T-helper 2 cell treated with Interferon-gamma antibody and Interleukin-4, amounts not matched to agents 100 ng/mL and 5 ng/mL, for 36 hours (primary cell): ENCODE measurements around the gene UBTD1. TPM values are rescaled to one million over a fixed set of nuclear protein-coding genes. Genes with fewer than 3 reads are reported as not detected.
"Not testable (repeated sequence)": the region's sequence is repeated elsewhere in the genome, so short reads cannot be mapped to it uniquely, and the experiment has no call there.

ENCODE experiments used
- intact Hi-C: fragments of 100-400 bp; cut with micrococcal nuclease; formaldehyde crosslinking; loops from one replicate; pipeline ENCODE4 v1.15.1; 2023
- total RNA-seq: library from RNA; stranded (reverse); gene quantifications from 2 replicates; pipeline ENCODE4 v1.2.3, GENCODE V29; 2022

The UBTD1 gene
- total RNA-seq, 1 donor from 2014 or later: 0.77 TPM

DNA sequence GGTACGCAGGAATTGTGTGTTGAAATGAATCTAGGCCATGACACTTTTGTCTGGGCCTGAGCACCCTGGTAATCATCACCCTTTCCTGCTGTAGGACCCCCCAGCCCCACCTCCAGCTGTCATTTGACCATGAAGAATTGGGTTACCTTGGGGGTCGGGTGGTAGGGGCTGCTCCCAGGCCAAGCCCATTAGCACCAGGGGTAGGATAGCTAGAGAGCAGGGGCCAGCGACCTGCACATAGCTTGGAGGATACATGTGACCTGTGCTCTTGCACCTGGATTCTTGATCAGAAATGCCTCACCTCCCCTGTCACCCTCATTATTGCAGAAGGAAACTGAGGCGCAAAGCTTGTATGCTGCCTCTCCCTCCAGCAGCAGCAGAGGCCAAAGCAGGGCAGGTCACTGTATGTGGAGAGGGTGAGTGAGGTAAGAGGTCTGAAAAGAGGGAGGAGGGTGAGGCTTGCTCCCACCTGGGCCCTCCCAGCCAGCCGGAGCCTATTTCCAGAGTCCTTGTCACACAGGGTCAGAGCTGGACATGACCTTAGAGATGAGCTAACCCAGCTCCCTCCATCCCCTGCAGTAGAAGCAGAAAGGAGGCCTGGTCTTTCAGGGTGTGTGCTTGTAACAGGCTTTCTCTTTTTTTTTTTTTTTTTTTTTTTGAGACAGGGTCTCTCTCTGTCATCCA lies 38.6 kb downstream of the UBTD1 start:
- intact Hi-C loops: no loop called here

DNA sequence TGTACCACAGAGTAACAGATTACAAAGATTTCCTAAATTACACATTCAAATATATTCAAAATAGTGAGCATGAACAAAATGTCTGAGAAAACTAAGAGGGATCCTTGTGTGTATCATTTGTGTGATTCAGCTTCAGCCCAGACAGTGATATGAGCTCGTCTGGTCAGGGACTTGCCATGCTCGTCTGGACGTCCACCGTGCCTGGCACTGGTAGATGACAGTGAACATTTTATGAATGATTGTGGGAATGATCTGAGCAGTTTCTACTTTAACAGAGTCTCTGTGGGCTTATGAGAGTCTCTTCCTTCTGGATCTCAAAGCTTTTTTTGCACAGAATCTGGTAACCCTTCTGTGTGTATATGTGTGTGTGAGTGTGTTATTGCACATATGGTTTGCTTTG lies 39.7 kb downstream of the UBTD1 start:
- intact Hi-C loops: no loop called here

DNA sequence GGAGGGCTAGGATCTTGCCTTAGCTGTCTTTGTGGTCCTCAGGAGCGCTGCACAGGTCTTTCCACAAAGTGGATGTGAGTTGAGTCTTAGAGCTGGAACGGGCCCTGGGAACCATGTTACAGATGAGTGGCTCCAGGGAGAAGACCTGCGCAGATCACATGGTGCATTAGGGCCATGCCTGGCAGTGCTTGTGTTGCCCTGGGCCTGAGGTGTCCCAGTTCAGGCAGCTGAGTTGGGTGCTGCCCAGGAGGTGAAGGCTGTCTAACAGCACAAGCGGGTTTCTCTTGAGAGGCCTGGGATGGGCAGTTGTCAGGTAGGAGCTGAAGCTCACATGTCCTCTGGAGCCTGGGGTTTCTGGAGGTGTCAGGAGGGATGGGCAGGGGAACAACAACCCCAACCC lies 40.1 kb downstream of the UBTD1 start:
- intact Hi-C loops: no loop called here

DNA sequence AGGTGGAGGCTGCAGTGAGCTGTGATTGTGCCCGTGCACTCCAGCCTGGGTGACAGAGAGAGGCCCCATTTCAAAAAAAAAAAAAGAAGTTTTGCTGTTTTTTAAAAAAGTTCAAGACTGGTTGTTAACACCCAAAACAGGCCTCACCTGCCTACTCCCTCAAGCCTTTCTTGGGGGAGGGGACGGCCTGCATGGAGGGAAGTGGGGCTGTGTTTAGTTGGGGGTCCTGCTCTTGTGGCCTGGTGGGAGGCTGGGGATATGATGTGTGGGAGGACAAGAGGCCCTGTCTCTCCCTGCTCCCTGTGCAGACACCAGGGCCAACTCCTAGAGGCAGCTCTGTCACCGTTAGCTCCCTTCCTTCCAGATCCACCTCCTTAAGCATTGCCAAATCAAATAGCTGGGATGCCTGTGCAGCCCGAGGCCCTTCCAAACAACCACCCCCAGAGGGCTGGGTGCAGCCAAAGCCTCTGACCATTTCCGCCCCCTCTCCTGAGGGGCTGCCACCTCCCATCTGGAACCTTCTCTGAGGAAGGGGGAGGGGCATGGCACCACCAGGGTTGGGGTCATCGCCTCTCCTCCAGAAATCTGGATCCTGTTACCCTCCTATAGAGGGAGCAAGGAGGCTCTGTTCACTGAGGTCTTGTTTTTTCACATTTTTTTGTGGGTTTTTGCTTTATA lies 40.9 kb downstream of the UBTD1 start:
- intact Hi-C loops: no loop called here

DNA sequence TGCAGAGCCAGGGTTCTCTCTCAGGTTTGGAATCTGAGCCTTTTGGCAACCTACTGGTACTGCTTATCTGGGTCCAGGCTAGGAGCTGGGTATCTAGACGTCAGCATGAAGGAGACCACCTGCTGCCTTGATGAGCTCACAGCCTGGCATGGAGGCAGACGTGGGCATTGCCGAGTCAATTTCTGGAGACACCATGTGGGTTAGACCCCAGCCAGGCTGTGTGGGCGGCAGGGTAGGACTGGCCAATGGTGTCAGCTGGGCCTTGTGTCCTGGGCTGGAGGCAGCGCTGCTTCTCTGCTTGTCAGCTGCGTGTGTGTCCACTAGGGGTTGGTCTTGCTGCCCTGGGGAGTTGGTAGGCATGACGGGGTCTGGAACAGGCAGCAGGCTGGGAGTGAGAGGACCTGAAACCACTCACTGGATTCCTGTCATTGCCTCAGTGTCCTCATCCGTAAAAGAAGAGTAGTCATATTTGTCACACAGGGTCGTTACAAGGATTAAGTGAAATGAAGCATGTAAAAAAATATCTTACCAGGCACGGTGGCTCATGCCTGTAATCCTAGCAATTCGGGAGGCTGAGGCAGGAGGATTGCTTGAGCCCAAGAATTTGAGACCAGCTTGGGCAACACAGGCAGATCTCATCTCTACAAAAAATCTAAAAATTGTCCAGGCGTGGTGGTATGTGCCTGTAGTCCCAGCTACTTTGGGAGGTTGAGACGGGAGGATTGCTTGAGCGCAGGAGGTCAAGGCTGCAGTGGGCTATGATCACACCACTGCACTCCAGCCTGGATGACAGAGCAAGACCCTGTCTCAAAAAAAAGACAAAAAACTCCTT lies 42.2 kb downstream of the UBTD1 start:
- intact Hi-C loops: no loop called here

DNA sequence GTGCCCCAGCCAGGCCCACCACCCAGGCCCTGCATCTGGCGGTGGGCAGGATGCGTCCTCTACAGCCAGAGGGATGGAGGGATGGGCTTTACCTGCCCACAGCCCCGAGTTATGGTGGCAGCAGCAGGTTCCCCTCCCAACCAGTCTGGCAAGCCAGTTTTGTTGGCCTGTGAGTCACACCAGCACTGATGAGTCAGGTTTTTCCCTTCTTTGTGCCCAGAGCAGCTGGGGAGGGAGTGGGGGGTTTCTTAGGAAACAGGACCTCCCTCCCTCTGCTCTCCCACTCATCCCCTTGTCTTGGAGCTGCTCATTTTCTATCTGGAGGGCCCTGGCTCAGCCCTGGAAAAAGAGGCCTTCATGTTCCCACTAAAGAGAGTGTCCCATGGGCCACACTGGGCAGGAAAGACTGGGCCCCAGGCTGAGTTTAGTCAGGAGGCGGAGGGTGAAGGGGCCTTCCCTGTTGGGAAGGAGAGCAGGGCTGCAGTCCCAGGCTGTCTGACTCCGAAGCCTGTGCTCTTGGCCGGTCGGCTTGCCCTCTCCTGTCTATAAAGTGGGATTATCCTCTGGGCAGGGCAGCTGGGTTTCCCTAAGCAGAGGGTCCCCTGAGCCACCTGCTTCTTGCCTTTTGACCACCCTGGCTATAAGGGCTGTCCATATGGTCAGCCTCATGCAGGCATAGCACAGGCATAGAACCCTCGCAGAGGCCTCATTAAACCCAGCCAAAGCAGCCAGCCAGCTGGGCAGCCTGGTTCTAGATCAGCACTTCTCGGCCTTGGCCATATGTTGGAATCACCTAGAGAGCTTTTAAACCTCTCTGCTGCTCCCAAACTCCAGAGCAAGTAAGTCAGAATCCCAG lies 43.7 kb downstream of the UBTD1 start:
- intact Hi-C loops: no loop called here

DNA sequence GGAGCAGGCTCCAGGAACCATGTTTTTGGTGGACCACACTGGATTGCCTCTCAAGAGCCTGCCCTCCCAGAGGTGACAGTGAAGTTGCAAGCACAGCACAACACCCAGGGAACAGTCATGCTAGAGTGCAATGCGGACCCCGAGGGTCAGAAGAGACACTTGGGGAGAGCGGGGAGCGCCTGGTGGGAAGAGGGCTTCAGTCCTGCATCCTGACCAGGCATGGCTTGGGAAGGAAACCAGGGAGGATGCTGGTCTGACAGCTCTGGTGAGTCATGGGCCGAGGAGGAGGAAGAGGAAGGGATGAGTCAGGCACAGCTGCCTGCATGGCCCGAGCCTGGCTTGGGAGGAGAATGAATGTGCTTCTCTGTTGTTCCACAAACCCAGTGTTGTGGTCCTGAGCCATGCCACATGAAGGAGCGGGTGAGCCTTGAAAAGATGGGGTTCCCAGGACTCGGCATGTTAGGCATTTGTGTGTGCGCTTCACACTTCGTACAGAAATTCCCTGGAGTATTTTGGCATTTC lies 44.4 kb downstream of the UBTD1 start:
- intact Hi-C loops: no loop called here

DNA sequence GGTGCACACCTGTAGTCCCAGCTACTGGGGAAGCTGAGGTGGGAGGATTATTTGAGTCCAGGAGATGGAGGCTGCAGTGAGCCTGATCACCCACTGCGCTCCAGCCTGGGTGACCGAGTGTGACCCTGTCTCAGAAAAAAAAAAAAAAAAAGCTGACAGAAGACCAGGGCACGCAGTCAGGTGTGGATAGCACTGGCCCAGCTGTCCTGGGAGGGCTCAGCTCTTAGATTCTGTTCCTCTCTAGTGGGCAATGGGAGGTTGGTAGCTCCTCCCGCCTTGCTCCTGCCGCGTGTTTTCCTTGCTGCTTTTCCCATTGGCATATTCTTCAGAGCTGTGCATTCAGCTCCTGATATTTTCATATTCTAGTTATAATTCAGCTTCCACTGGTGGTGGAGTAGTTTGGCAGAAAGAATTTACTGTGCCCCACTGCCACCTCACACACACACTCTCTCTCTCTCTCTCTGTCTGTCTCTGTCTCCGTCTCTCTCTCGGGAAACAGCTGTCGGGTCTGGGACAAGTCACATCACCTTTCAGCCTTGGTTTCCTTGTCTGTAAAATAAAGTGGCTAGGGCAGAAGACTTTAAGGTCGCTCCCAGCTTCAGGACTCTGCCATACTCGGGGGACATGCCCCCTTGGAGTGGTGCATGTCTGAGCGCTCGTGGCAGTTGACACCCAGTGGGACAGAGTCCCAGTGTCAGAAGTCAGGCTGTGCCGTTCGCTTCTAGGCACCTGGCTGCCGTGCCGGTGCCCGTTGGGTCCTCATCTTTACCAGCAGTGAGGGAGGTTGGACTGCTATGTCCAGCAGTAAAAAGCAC lies 47.9 kb downstream of the UBTD1 start:
- intact Hi-C loops: no loop called here

DNA sequence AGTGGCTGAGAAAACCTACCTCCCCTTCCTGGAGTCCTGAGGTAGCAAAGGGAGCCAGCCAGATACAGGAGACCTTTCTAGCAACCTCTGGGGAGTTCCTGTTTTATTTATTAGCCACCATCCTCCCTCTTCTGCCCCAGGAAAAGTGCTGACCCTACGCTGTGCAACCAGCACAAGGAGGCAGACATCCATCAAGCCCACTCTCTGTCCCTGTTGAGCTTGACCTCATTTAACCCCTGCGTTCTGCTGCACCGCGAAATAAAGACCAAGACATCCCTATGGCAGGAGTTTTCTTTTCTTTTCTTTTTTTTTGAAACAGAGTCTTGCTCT lies 48.5 kb downstream of the UBTD1 start:
- intact Hi-C loops: no loop called here

DNA sequence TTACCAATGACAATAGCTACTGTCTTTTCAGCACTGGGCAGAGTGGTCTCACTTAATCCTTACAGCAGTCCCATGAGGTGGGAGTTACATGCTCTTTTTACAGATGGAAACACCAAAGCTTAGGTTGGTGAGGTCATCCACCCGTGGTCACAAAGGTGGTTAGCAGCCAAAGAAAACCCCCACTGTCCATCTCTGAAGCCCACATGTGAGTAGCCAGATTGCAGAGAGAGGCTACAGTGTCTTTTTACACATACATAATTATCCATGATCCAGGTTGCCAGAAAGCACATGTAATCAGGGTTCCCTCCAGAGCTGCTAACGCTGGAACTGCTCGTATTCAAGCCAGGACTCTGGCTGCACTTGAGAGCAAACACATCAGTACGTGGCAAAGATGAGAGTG lies 49.2 kb downstream of the UBTD1 start:
- intact Hi-C loops: no loop called here

DNA sequence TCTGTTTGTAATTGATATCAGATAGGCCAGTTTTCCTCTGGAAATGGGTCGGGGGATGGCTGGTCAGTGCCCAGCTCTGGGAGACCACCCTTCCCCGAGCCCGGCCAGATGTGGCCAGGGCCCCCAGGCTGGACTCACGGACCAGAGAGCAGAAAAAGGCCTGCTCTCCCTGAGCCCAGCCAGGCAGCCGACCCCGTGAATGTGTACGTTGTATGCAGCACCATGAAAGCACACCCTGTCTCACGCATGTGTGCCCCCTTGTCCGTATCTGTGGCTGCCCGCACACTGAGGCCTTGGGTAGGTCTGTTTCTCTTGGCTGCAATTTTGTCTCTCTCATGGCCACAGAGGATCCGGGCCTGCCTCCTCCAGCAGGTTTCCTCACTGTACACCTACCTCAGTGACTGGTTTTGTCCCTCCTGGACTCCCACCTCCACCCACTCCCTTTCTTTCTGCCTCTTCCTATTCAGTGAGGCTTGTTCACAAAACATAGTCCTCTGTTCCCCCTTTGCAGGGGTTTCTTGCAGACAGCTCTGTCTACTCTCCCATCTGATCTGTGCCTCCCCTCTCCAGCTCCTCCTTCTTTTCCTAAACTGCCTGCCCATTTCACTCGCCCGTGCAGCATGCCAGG lies 50.2 kb downstream of the UBTD1 start:
- intact Hi-C loops: no loop called here

DNA sequence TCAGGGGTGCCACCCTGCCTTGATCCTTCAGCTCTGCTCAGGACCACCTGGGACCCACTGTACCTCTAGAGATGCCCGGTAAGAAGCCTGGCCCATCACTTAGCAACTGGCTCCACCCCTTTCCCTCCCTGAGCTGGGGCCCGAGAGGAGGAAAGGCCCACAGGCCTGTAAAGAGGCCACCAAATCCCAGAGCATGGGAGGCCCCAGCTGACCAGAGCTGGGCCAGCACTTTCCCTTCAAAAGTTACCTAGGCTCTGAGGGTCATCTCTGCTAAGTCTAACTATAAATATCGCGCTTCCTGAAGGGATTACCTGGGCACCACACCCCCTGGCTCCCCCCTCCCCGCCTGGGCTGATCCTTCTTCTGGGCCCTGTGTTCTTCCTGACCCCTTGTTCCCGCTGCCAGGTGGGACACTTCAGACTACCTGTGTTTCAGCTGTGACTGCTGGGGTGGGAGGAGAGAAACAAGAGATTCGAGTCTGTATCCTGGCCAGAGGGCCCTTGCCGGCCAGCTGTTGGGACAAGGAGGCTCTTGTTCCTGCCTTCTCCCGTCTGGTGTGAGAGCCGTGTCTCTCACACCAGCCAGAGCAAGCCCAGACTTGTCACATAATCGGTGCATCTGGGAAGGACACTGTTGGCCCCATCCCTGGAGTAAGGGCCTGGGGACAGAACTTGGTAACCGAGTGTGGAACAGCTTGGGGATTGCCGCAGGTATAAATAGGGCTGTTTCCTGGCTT lies 51.0 kb downstream of the UBTD1 start:
- intact Hi-C loops: no loop called here

DNA sequence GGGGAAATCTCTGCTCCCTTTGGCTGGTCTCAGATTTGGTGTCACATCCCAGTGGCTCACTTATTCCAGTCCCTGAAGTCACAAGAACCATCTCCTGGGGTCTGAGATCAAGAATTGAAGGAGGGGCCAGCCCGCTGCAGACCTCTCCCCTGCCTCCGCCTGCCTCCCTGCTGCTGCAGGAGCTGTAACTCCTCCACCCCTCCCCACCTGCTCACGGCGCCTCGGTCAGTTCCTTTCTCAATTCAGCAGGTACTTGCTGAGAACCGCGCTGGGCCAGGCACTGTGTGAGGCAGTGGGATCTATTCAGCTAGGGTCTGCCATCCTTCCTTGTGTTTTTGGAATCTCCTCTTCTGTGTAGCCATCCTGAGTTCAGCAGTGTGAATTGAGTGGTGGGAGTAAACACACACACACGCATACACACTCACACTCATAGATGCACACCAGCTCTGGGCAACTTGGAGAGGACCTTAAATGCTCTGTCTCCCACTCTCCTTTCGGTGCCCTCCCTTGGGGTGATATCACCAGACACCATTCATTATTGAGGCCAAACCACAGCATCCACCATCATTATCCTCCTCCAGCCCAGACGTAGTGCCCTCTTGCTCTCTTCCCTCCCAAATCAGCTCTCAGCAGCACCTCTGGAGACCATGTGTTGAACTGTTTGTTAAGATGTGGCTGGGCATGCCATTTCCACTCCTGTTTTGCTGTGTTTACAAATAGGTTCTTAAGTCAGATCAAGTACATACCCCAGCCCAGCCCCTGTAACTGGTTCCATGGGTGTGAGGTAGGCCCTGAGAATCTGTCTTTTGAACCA lies 51.8 kb downstream of the UBTD1 start:
- intact Hi-C loops: no loop called here

DNA sequence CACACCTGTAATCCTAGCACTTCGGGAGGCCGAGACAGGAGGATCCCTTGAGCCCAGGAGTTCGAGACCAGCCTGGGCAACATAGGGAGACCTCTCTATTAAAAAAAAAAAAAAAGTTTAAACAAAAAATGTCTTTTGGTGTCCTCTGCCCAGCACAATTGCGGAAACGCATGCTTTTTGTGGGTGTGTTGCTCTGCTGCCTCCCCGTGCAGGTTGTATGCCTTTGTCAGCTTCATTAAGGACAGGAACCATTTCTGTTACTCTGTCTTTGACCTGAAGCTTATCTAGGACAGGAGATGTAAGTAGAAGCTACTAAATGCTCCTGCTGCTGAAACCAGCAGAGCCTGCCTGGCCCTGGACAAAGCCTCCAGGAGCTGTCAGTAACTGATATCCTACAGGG lies 52.5 kb downstream of the UBTD1 start:
- intact Hi-C loops: no loop called here

DNA sequence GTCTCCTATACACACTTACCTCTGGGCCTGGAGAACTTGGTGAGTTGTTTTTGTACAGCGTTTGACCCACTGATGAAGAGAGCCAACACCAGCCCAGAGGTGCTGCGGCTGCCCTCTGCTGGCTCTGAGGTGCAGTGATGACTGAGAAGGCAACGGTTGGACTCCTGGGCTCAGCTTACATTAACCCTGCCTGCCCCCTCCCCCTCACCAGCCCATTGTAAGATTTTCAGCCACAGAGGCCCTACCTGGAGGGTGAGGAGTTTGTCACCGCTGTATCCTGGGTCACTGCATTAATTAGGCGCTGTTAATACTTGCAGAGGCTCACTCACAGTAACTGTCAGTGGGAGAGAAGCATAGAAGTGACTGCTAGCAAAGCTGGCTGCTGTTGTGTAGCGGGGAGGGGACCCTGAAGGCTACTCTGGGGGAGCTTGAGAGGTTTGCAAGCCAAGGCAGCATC lies 54.9 kb downstream of the UBTD1 start:
- intact Hi-C loops: loop anchor here (1.0 to 2.0 kb wide), 3 partner anchors 55 to 146 kb away; partner anchors contain the start of genes MMS19 and UBTD1

DNA sequence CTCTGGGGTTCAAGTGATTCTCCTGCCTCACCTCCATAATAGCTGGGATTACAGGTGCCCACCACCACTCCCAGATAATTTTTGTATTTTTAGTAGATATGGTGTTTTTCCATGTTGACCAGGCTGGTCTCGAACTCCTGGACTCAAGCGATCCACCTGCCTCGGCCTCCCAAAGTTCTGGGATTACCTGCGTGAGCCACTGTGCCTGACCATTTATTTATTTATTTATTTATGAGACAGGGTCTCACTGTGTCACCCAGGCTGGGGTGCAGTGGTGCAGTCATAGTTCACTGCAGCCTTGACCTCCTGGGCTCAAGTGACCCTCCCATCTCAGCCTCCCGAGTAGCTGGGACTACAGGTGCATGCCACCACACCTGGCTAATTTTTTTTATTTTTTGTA lies 55.6 kb downstream of the UBTD1 start:
- intact Hi-C loops: not testable (repeated sequence)

DNA sequence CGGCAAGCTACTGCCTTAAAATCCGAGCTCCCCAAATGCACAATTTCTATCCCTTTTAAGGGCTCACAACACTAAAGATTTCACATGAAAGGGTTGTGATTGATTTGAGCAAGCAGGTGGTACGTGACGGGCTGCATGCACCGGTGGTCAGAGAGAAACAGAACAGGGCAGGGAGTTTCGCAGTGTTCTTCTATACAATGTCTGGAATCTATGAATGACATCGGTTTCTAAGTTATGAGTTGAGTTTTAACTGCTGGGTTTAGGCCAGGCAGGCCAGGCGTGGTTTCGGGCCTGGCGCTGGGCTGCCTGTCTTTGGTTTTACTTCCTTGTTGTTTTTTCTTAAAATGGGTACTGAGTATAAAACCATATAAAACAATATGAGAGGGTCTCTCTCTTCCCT lies 56.8 kb downstream of the UBTD1 start:
- intact Hi-C loops: not testable (repeated sequence)

DNA sequence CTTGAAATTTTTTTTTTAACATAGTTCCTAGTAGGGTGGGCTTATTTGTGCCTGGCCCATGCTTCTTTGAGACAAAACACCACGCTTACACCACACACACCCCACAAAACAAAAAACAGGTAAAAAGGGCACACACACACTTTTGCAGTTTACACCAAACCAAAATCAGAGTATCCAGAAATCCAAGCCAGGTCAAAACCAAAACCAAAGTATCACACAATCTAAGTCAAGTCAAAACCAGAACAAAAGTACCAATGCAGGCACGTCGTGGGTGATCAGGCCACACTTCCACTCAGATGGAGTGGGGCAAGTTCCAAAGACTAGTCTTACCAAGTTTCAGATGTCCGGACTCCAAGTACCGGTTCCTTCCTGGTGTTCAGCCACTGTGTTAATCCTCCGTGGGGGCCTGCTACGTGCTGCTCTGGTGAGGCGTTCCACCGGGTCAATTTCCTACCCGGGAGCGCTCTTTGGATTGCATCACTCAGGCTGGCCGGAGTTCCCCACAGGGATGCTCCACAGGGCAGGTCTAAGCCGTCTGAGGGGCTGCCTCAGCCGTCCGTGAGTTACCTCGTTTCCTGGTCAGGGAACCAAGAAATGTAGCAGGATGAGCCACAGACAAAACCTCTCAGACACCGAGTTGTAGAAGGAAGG lies 62.1 kb downstream of the UBTD1 start:
- intact Hi-C loops: not testable (repeated sequence)
